NCI-H2196 treated with DMSO at 0.1 percent for 48 hours (cell line): ENCODE measurements around the gene EFNA2.

Source experiments
- DNase-seq: peaks from one replicate; lab custom pipeline; 2025; ENCODE audit not compliant: unreplicated experiment; lab: John Stamatoyannopoulos, UW

EFNA2 gene

DNA sequence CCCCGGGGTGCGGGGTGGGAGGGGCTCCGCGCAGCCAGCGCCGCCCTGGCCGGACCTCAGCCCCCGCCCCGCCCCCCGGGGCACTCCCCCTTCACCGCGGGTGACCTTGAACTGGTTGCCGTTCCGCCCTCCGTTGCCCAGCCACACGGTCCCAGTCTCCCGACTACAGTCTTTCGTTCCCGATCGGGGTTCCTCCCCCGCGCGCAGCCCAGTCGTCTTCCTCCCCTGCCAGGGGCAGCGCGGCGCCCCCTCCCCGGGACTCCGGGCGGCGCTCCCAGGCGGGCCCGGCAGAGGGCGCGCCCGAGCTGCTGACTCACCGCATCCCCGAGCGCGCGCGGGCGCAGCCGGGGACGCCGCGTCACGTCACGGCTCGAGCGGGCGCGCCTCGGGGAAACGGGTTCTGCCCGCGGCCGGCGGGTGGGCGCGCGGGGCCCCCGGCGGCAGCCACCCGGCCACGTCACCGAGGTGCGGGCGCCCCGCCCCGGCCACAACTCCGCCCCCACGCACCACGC, 36.8 kb upstream of the EFNA2 start:
- peak; percentile 81 for DNase-seq

DNA sequence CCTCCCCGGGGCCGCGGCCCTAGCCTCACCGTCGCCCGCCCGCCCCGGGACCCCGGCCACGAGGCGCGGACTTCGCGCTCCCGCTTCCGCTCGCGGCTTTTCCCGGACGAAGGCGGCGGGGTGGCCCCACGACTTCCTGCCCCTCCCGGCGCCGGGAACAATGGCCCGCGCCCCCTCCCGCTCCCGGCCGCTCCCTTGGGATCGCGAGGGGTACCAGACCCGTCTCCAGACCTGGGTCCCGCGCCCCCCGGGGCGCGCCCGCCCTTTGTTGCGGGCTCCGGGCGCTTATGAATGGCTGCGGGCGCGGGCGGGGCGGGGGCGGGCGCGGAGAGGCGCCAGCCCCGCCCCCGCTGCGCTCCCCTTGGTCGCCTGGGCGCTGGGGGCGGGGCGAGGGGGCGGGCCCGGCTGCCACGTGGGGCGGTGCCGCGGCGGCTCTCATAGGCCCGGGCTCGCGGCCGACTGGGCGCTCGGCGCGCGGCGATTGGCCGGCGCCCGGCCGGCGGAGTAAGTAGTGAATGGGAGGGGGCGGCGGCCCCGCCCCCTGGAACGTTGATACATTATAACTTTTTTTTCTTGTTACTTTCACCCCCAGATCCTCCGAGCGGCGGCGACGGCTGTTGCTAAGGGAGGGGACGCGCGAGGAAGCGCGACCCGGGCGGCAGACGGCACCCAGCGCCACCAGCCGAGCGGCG, 36.2 kb upstream of the EFNA2 start:
- peak; percentile 93 for DNase-seq

DNA sequence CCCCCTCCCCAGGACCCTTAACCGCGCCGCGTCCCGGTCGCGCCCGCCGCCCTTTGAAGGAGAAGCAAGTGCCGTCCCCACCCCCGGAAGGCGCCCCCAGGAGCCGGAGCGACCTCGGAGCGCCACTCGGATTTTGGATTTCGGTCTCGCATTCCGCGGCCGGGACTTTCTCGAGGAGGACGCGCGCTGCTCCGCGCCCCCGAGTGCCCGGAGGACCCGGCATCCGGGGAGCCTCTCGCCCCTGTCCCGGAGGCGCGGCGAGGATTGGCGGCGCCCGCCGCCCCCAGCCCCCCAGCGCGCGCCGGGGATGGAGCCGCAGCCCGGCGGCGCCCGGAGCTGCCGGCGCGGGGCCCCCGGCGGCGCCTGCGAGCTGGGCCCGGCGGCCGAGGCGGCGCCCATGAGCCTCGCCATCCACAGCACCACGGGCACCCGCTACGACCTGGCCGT, 35.7 kb upstream of the EFNA2 start:
- DNase-seq, result no peak

DNA sequence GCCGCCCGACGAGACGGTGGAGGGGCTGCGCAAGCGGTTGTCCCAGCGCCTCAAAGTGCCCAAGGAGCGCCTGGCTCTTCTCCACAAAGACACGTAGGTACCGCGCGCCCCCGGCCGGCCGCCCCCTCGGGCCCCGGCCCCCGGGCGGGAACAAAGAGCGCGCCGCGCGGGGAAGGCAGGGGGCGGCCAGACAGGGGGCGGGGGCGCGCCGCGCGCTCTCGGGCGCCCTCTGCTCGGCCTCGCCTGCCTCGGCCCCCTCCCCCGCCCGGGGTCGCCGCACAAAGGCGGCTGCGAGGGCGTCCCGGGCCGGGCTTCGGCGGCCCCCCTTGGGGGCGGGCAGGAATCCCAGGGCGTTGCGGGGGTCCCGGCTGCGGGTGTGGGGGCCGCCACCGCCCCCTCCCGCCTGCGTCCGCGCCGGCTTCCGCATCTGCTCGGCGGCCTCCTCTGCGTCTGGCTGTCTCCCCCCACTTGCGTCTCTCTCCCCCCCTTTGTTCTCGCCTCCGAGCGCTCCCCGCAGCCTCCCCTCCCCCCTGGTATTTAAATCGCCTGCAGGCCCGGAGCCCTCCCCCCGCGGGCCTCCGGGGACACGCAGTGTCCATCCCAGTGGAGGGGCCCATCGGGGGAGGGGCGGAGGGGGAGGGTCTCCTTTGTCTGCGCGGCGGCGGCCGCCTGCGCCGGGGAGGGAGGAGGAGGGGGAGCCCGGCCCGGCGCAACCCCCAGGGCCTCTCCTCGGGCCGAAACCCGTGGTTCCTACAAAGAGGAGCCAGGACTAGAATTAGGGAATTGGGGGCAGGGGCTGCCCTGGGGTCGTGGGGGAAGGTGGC, 35.0 kb upstream of the EFNA2 start:
- DNase-seq, result peak; percentile 37

DNA sequence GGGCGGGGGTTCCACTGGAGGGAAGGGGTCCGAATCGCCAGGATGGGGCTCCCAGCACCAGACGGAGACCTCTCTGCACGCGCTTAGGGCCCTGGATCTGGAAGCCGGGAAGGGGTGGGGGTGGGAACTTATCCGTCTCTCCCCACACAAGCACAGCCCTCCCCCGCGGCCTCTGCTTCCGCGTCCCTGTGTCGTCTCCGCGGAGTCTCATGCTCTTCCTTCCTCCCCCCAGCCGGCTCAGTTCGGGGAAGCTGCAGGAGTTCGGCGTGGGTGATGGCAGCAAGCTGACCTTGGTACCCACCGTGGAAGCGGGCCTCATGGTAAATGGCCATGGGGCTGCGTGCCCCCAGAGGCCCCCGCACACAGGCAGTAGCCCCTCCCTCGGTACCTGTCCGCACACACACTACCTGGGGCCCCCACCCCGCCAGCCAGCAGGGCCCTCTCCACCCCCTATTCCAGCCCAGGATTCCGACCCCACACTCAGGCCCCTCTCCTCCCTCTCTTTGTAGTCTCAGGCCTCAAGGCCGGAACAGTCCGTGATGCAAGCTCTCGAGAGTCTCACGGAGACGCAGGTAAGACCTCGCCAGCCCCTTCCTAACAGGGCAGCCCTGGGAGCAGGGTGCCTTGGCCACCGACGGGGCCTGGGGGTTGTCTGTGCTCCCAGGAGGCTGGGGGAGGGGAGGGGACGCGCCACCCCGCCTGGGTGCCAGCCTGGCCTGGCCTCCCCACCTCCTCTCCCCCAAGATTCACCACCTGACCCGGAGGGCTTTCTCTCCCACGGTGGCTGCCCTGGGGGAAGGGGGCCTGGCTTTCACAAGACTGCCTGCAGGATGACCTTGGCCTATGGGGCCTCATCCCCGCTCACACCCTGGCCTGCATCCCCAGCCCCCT, 34.1 kb upstream of the EFNA2 start:
- DNase-seq, result peak; percentile 63

DNA sequence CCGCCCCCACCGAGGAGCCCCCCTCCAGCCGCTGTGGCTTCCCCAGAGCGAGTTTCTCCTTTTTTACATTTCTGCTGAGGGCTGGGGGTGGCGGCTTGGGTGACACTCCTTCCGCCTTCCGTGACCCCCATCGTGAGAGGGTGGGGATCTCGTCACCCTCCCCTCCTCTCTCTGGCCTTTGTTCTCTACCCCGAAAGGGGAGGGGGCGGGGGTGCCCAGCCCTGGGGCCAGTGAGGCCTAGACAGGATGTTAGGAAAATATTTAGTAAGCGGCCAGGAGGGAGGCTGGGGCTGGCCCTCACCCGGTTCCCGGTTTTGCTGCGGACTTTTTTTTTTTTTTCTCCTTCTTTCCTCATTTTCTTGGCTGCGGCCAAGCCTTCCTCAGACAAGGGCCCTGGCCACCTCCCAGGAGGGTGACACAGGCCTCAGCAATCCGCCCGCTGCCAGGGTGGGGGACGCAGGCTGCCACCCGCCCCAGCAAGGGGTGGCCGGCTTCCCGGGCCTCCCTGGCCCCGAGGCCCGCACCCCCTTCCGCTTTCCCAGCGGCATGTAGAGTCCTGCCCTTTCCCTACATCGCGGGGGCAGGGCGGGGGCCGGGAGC, 33.4 kb upstream of the EFNA2 start:
- DNase-seq, result peak; percentile 76

DNA sequence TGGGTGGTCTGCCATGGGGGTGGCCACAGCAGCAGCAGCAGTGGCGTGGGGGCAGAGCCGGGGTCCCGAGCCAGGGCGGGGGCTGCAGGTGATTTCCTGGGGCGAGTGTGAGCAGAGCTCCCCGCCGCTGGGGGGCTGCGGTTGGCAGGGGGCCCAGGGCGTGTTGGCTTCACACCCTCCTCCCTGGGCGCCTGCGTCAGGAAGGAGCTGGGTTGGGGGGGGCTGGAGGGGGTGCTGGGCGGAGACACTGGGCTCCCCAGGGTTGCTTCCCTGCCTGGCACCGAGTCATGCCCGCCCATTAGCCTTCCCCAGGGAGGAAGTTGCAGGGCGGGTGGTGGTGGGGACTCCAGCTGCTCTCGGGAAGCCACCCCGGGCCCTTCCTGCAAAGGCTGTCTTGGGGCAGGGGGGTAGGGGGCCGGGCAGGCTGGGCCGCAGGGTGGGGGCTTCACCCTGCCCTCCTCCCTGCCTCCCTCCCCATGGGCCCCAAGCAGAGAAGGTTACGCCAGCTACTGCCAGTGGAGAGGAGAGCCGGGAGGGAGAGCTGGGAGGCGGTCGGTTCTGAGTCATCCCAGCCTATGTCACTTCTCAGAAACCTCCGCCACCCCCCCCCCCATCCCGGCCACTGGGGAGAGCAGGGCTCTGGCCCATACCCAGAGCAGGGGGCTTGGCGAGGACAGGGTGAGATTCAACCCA, 32.7 kb upstream of the EFNA2 start:
- DNase-seq, result peak; percentile 92

DNA sequence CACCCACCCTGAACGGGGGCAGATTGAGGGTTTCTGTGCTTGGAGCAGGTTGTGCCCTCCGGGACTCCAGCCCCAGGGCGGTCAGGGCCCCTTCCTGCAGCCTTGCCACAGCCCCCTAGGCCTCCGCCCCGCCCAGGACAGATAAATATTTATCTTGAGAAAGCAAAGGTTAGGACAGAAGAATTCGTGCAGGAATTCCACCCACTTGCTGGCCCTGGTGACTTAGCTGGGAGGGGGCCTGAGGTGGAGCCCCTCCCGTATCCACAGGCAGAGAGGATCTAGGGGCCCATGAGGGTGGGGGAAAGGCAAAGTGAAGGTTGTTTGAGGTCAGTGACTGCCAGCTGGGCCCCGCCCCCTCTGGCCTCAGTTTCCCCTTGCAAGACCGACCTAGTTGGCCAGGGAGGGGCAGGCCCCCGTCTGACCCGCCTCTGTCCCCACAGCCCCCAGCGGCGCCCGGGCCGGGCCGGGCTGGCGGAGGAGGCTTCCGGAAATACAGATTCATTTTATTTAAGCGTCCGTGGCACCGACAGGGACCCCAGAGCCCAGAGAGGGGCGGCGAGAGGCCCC, 32.1 kb upstream of the EFNA2 start:
- DNase-seq, result no peak

DNA sequence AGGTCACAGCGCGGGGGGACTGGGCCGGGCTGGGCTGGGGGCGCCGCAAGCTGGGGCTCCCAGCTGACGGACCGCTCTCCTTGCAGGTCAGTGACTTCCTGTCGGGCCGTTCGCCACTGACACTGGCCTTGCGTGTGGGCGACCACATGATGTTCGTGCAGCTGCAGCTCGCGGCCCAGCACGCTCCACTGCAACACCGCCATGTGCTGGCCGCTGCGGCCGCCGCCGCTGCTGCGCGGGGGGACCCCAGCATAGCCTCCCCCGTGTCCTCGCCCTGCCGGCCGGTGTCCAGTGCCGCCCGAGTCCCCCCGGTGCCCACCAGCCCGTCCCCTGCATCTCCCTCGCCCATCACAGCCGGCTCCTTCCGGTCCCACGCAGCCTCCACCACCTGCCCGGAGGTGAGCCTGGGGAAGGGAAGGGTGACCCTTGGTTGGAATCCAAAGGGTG, 31.6 kb upstream of the EFNA2 start:
- no peak for DNase-seq

DNA sequence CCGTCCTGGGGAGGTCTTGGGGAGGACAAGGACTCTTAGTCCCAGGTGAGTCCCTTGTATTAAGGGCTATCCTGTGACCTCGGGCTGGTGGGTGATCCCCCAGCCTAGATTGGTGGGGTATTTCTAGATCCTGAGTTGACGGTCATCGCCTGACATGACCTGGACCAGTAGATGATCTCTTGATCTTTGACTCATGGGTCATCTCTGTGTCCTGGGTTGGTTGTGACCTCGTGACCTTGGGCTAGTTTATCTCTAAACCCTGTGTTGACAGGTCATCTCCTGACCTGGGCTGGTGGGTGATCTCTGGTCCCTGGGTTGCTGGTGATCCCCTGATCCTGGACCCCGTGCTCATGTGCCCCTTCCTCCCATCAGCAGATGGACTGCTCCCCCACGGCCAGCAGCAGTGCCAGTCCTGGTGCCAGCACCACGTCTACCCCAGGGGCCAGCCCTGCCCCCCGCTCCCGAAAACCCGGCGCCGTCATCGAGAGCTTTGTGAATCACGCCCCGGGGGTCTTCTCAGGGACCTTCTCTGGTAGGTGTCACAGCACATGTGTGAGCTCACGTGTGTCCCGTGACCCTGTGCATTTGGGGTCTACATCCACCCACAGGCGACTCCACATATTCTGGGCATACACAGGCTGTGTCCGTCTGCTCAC, 31.0 kb upstream of the EFNA2 start:
- DNase-seq, result no peak

DNA sequence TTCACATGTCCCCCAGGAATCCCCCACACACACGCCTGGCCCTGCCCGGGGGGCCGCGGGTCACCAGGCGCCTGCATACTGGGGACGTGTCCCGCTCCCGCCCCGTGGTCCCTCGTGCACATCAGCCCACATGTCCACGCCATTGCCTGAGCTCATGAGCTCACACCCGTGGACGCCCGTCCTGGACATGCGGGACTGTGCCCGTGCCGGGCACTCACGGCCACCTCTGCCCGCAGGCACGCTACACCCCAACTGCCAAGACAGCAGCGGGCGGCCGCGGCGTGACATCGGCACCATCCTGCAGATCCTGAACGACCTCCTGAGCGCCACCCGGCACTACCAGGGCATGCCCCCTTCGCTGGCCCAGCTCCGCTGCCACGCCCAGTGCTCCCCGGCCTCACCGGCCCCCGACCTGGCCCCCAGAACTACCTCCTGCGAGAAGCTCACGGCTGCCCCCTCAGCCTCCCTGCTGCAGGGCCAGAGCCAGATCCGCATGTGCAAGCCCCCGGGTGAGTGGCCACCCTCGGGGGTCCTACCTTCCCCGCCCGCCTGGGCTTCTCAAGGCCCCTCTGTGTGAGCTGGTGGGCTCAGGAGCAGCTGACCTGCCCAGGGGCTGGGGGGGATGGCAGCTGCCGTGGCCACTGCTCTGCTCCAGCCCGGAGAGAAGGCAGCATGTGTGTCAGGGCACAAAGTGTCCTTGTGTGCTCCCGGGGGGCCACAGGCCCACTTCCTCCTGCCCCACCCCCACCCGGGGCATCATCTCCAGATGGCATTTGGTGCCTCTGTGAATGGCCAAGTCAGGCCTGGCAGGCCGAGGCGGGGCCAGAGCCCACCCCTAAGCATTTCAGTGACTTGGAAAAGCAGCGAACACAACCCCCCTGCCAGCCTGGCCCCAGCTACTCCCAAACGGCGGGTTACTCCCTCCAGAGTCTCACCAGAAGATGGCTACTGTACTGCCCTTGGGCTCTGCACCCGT, 30.2 kb upstream of the EFNA2 start:
- DNase-seq, result no peak

DNA sequence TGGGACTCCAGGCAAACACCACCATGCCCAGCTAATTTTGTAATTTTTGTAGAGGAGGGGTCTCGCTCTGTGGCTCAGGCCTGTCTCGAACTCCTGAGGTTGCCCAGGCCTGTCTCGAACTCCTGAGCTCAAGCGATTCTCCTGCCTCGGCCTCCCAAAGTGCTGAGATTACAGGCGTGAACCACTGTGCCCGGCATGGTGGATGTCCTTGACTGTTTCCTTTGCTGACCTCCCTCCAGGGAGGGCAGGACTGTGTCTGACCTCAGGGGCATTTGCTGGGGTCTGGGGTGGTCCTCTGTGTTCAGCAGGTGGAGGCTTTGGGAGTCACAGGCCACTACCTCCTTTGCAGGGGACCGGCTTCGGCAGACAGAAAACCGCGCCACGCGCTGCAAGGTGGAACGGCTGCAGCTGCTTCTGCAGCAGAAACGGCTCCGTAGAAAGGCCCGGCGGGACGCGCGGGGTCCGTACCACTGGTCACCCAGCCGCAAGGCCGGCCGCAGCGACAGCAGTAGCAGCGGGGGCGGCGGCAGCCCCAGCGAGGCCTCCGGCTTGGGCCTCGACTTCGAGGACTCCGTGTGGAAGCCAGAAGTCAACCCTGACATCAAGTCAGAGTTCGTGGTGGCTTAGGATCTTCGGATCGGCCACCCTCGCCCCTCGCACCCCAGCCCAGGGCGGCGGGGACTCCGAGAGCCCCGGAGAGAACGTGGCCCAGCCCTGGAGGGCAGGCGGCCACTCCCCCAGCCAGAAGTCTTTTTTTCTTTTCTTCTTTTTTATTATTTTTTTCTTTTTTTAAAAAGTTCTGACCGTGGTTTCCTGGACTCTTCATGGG, 28.8 kb upstream of the EFNA2 start:
- no peak for DNase-seq

DNA sequence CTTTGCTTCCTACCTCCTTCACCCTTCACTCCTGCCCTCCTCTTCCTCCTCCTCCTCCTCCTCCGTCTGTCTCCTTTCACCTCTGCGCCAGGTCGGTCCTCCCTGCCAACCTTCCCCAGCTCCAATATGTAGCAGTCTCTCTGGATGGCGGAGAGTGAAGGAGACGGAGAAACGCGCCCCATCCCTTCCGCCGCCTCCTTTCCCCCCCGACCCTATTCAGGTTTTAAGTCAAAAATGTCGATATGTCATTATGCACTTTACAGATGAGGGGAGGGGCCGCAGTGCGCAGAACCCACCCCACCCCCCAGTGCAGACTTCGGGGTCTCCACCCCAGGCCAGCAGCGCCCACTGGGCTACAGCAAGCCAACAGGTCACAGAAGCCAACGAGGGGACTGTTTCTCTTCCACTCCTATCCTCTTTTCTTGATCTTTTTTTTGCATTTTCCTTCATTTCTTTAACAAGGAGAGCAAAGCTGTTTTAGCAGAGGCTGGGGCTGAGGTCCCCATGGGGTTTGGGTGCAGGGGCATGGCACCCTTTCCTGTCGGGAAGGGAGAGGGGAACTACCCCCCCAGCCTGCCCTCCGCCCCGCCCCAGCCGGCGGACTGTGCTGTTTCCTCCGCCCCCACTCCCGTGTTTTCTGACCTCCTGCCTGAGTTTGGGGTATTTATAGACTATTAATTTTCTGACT, 28.1 kb upstream of the EFNA2 start:
- no peak for DNase-seq

DNA sequence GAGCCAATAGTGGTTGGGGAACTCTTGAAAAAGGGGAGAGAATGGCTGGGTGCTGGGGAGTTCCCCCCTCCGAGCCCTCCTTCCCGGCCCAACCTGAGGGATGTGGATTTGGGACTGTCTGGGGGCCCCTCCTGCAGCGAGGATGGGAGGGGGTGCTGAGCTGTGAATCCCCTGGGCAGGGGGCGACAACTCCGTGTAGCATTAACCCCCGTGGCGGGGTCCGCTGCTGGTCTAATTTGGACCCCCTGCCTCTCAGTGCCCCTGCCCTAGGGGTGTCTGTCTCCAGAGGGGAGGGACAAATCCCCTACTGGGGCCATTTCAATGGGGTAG, 27.5 kb upstream of the EFNA2 start:
- DNase-seq, result no peak

DNA sequence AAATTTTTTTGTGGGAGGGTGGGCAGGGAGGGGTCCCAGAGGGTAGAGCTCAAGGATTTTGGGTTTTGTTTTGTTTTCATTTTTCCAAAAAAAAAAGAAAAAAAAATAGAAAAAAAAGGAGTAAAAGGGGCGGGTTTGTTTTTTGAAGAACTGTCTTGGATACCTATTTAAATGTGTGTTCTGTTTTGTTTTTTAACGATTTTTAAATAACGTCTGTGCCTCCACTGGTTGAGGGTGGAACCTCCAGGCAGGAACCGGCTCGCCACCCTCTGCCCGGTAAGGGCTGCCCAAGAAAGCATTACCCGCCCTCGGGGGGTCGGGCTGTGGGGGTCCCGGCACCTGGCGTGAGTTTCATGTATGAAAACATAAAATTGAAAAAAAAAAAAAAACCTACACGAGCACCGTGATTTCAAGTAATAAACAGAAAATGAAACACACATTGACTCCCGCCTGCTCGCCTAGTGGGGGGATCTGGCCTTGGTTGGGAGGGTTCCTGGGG, 26.9 kb upstream of the EFNA2 start:
- DNase-seq, result no peak

DNA sequence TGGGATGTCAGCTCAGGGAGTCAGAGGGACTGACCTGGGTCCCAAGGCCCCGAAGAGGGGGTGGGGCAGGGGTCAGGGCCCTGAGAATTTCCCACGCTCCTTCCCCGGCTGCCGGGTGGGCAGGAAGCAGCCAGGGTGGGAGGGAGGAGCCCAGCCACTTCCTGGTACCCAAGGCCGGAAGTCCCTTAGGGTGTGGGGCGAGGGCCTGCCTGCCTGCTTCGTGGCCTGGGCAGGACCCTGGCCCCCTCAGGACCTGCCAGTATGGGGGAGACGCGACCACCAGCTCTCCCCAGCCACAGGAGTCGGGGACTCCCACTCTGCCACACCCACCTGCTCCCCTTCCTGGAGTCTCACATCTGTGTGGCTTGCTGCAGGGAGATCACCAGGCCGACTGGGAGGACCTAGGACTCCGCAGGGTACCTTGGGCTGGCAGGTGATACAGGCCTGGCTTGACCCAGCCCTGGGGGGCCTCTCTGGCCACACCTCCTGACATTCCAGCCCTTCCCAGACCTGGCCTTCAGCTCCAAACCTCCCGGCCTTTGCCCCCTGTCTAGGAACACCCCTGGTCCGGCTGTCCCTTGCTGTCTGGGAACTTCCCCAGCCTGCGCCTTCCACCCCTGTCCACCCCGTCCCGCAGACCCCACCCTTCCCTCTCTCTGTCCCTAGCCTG, 26.3 kb upstream of the EFNA2 start:
- no peak for DNase-seq
